CD4-positive, alpha-beta T cell treated with Interleukin-1 beta for 1 hour (primary cell): Measurements from ENCODE around the gene ERRFI1.

Experiments
- DNase-seq, 2 donors: peaks; one replicate each; pipeline ENCODE4 v3.0.0-alpha.2; 2020 to 2022

Gene ERRFI1

GRCh38 chr1:8043621-8044020 lies 17.5 kb upstream of the ERRFI1 start:
- DNase-seq: no peak

- no peak for DNase-seq
Measured at GRCh38 chr1:8042134-8042533, 16.0 kb upstream of the ERRFI1 start.

- DNase-seq: no peak
Measured at GRCh38 chr1:8040586-8040985, 14.5 kb upstream of the ERRFI1 start.

- DNase-seq: no peak
Measured at GRCh38 chr1:8039071-8039470, 13.0 kb upstream of the ERRFI1 start.

- DNase-seq: no peak
Measured at GRCh38 chr1:8035289-8035688, 9.2 kb upstream of the ERRFI1 start.

- DNase-seq: no peak
Measured at GRCh38 chr1:8033322-8033721, 7.2 kb upstream of the ERRFI1 start.

GRCh38 chr1:8032366-8032910 lies 6.3 kb upstream of the ERRFI1 start:
- no peak for DNase-seq

GRCh38 chr1:8031176-8031785 lies 5.2 kb upstream of the ERRFI1 start:
- DNase-seq: peak; percentile 15 to 57

GRCh38 chr1:8028571-8028910 lies 2.4 kb upstream of the ERRFI1 start:
- no peak for DNase-seq

- no peak for DNase-seq
Measured at GRCh38 chr1:8027748-8028570, 1.9 kb upstream of the ERRFI1 start.

- no peak for DNase-seq
Measured at GRCh38 chr1:8026976-8027747, 1.1 kb upstream of the ERRFI1 start.

GRCh38 chr1:8025671-8026144 lies 401 bp downstream of the ERRFI1 start:
- peak in 1 of 2 donors; percentile 8 for DNase-seq

GRCh38 chr1:8025061-8025670 lies 943 bp downstream of the ERRFI1 start:
- DNase-seq: no peak

- no peak for DNase-seq
Measured at GRCh38 chr1:8024329-8024728, 1.8 kb downstream of the ERRFI1 start.

- DNase-seq: no peak
Measured at GRCh38 chr1:8023995-8024313, 2.2 kb downstream of the ERRFI1 start.

GRCh38 chr1:8023287-8023994 lies 2.7 kb downstream of the ERRFI1 start:
- DNase-seq: no peak

GRCh38 chr1:8022395-8023286 lies 3.5 kb downstream of the ERRFI1 start:
- DNase-seq: no peak

GRCh38 chr1:8021676-8022266 lies 4.3 kb downstream of the ERRFI1 start:
- no peak for DNase-seq

GRCh38 chr1:8020032-8020431 lies 6.1 kb downstream of the ERRFI1 start:
- no peak for DNase-seq

- no peak for DNase-seq
Measured at GRCh38 chr1:8019229-8019620, 6.9 kb downstream of the ERRFI1 start.
